Activated naive CD8-positive, alpha-beta T cell treated with anti-CD3 and anti-CD28 coated beads for 36 hours (primary cell): Measurements from ENCODE around the gene HACD3. TPM values are rescaled to one million over a fixed set of nuclear protein-coding genes. Genes with fewer than 3 reads are reported as not detected.

Source experiments
- DNase-seq: peaks from one replicate; pipeline ENCODE4 v3.0.0; 2021
- H3K27ac Mint-ChIP-seq: one replicate; pipeline ENCODE4 v1.8.0; 2022; ENCODE audit warnings: mild to moderate bottlenecking, moderate library complexity, mixed read lengths
- H3K27me3 Mint-ChIP-seq: one replicate; pipeline ENCODE4 v1.8.0; 2022; ENCODE audit warnings: mild to moderate bottlenecking, mixed read lengths
- H3K36me3 Mint-ChIP-seq: one replicate; pipeline ENCODE4 v1.8.0; 2021; ENCODE audit warnings: mild to moderate bottlenecking, mixed read lengths
- H3K4me1 Mint-ChIP-seq: one replicate; pipeline ENCODE4 v1.8.0; 2021; ENCODE audit warnings: mixed read lengths
- H3K4me3 Mint-ChIP-seq: one replicate; pipeline ENCODE4 v1.8.0; 2022; ENCODE audit warnings: mild to moderate bottlenecking, moderate library complexity, mixed read lengths
- H3K9me3 Mint-ChIP-seq: one replicate; pipeline ENCODE4 v1.8.0; 2022; ENCODE audit warnings: mixed read lengths
- total RNA-seq, 2 experiments: library from RNA; stranded (reverse); gene quantifications; one replicate each; pipeline ENCODE4 v1.2.3, GENCODE V29; 2021

The HACD3 gene, protein sequence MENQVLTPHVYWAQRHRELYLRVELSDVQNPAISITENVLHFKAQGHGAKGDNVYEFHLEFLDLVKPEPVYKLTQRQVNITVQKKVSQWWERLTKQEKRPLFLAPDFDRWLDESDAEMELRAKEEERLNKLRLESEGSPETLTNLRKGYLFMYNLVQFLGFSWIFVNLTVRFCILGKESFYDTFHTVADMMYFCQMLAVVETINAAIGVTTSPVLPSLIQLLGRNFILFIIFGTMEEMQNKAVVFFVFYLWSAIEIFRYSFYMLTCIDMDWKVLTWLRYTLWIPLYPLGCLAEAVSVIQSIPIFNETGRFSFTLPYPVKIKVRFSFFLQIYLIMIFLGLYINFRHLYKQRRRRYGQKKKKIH
- 10 to 100 TPM; 43.7 to 46.5 TPM for total RNA-seq

- peaks cover 19% of the 10 kb centered on the region for H3K36me3 Mint-ChIP-seq
- peaks cover 27% of the 10 kb centered on the region for H3K4me1 Mint-ChIP-seq
- peak; percentile 98 for DNase-seq
- H3K4me3 Mint-ChIP-seq, result peak within 1 kb of the TSS; percentile 87
- H3K9me3 Mint-ChIP-seq, result no peaks in the 10 kb centered on the region
- H3K27me3 Mint-ChIP-seq, result no peaks in the 10 kb centered on the region
- H3K27ac Mint-ChIP-seq, result peak within 1 kb of the TSS; percentile 78
Measured at GRCh38 chr15:65530318-65531111, at the start of gene HACD3. HACD3 (plus strand) TSS chr15:65530463; CDS start chr15:65530632, 169 bp downstream.

DNA sequence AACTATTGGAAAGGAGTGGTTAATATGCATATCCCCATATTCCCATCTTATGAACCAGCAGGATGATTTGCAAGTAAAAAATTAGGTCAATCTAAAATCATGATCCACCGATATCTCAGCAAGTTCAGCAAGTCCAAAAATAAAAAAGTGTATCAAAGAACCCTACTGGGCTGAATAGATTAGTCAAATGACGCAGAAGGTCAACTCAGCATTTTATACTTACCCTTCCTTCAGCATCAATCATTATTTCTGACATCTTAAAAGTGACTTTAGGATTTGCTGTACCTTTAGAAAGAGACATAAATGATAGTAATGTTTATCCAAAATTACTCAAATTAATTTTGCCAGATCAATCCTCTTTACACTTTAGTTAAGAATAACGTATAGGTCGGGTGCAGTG, 45.4 kb upstream of the HACD3 start:
- no peak overlapping the region for H3K27ac Mint-ChIP-seq
- H3K27me3 Mint-ChIP-seq, result no peaks in the 10 kb centered on the region
- no peaks in the 10 kb centered on the region for H3K9me3 Mint-ChIP-seq
- peaks cover 16% of the 10 kb centered on the region for H3K36me3 Mint-ChIP-seq
- no peaks in the 10 kb centered on the region for H3K4me1 Mint-ChIP-seq
- DNase-seq, result no peak
- no peak overlapping the region for H3K4me3 Mint-ChIP-seq

DNA sequence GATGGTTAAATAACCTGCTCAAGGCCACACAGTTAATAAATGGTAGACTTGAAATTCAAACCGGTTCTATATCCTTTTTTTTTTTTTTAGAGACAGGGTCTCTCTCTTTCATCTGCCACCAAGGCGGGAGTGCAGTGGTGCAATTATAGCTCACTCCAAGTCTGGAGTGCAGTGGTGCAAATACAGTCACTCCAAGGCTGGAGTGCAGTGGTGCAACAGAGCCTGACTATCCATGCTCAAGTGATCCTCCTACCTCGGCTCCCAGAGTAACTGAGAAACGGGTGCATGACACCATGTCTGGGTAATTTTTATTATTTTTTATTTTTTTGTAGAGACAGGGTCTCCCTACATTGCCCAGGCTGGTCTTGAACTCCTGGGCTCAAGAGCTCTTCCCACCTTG, 36.2 kb upstream of the HACD3 start:
- H3K4me1 Mint-ChIP-seq, result peaks cover 4% of the 10 kb centered on the region
- H3K27me3 Mint-ChIP-seq, result no peaks in the 10 kb centered on the region
- H3K27ac Mint-ChIP-seq, result no peak overlapping the region
- no peaks in the 10 kb centered on the region for H3K9me3 Mint-ChIP-seq
- H3K36me3 Mint-ChIP-seq, result peaks cover 10% of the 10 kb centered on the region
- no peak for DNase-seq
- H3K4me3 Mint-ChIP-seq, result no peak overlapping the region

GRCh38 chr15:65509321-65509720, 20.9 kb upstream of the HACD3 start:
- peaks cover 7% of the 10 kb centered on the region for H3K36me3 Mint-ChIP-seq

GRCh38 chr15:65512189-65512588, 18.1 kb upstream of the HACD3 start:
- no peak overlapping the region for H3K4me3 Mint-ChIP-seq
- no peaks in the 10 kb centered on the region for H3K27me3 Mint-ChIP-seq
- peaks cover 41% of the 10 kb centered on the region for H3K4me1 Mint-ChIP-seq
- peak overlapping the region; percentile 31 for H3K27ac Mint-ChIP-seq
- H3K36me3 Mint-ChIP-seq, result peaks cover 12% of the 10 kb centered on the region
- no peak for DNase-seq
- no peaks in the 10 kb centered on the region for H3K9me3 Mint-ChIP-seq

More at GRCh38 chr15:65509321-65509720, 20.9 kb upstream of the HACD3 start:
- Mint-ChIP-seq H3K4me3 (no peak overlapping the region), H3K4me1 (peaks cover 25% of the 10 kb centered on the region), H3K27ac (peak overlapping the region; percentile 0), H3K27me3 (no peaks in the 10 kb centered on the region), H3K9me3 (no peaks in the 10 kb centered on the region)
- no peak for DNase-seq

GRCh38 chr15:65512807-65513416, 17.4 kb upstream of the HACD3 start:
- peak overlapping the region; percentile 31 for H3K27ac Mint-ChIP-seq
- no peak for DNase-seq

GRCh38 chr15:65516997-65517865, 13.0 kb upstream of the HACD3 start, which contains the start of gene DPP8:
DPP8 (minus strand) TSS chr15:65517689; CDS start chr15:65512553, 5,136 bp downstream.
- peaks cover 35% of the 10 kb centered on the region for H3K4me1 Mint-ChIP-seq
- peaks cover 9% of the 10 kb centered on the region for H3K36me3 Mint-ChIP-seq
- peak within 1 kb of the TSS; percentile 91 for H3K4me3 Mint-ChIP-seq
- peak; percentile 96 for DNase-seq
- H3K27ac Mint-ChIP-seq, result peak within 1 kb of the TSS; percentile 93
- no peaks in the 10 kb centered on the region for H3K27me3 Mint-ChIP-seq
- H3K9me3 Mint-ChIP-seq, result no peaks in the 10 kb centered on the region

More at GRCh38 chr15:65512807-65513416, 17.4 kb upstream of the HACD3 start:
- H3K9me3 Mint-ChIP-seq, result no peaks in the 10 kb centered on the region
- no peaks in the 10 kb centered on the region for H3K27me3 Mint-ChIP-seq
- H3K4me1 Mint-ChIP-seq, result peaks cover 43% of the 10 kb centered on the region
- H3K4me3 Mint-ChIP-seq, result no peak overlapping the region
- H3K36me3 Mint-ChIP-seq, result peaks cover 12% of the 10 kb centered on the region

DNA sequence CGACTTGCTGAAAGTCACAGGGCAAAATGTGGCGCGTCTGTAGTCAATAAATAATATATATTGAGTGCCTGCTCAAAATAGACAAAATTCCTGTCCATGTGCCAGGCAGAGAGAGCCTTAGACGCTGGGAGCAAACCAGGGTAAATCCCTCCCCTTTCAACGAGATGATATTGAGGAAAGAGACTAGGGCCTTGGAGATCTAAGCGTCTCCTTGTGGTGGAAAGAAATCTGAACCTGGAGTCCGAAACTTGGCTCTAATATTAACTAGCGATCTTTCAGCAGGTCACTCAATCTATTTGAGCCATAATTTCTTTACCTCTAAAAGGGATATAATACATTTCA, 12.4 kb upstream of the HACD3 start:
- H3K36me3 Mint-ChIP-seq, result peaks cover 9% of the 10 kb centered on the region
- DNase-seq, result no peak
- H3K4me1 Mint-ChIP-seq, result peaks cover 29% of the 10 kb centered on the region
- peak overlapping the region; percentile 91 for H3K4me3 Mint-ChIP-seq
- H3K9me3 Mint-ChIP-seq, result no peaks in the 10 kb centered on the region
- H3K27me3 Mint-ChIP-seq, result no peaks in the 10 kb centered on the region
- peak overlapping the region; percentile 93 for H3K27ac Mint-ChIP-seq

DNA sequence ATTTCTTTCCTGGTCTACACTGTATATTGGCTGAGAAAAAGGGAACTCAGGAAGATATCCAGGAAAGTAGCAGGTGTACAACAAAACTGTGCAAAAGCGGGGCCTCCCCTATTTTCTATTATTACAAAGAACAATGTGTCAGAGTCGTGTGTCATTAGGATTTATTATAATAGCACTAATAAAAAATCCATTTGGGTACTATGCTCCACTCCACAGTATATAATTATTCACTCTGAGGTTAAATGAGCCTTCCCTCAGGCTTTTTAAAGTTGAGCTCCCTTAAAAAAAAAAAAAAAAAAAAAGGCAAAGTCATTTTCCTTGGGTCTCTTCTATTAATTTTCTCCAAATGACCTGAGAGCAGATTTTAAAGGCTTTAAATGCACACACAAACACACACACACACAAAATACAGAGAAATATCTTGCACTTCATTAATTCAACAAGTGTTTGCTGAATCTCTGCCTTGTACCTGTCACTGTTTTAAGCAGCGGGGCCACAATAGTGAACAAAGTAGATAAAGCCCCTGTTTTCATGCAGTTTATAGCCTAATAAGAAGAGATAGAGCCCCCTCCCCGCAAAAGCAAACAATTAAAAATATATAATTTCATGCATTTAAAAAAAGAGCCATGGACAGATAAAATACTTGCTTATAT, 11.5 kb upstream of the HACD3 start:
- no peak overlapping the region for H3K4me3 Mint-ChIP-seq
- H3K36me3 Mint-ChIP-seq, result peaks cover 7% of the 10 kb centered on the region
- H3K4me1 Mint-ChIP-seq, result peaks cover 23% of the 10 kb centered on the region
- H3K27me3 Mint-ChIP-seq, result no peaks in the 10 kb centered on the region
- H3K9me3 Mint-ChIP-seq, result no peaks in the 10 kb centered on the region
- no peak overlapping the region for H3K27ac Mint-ChIP-seq
- DNase-seq, result no peak

DNA sequence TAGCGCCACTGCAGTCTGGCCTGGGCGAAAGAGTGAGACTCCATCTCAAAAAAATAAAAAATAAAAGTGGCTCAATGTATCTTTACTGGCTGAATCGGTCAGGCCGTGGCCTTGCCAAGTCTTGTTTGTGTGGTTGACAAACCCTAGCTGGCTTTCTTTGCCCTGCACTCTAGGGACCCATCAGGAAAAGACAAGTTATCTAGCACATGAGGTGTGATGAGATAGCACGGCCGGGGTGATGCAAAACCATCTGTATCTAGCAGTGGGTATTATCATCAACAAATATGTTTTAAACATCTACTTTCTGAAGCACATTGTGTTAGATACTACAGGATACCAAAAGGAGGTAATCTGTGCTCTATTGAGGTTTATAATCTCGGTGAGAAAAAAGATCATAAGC, 8.9 kb upstream of the HACD3 start:
- H3K4me1 Mint-ChIP-seq, result peaks cover 4% of the 10 kb centered on the region
- no peak overlapping the region for H3K27ac Mint-ChIP-seq
- no peak overlapping the region for H3K4me3 Mint-ChIP-seq

DNA sequence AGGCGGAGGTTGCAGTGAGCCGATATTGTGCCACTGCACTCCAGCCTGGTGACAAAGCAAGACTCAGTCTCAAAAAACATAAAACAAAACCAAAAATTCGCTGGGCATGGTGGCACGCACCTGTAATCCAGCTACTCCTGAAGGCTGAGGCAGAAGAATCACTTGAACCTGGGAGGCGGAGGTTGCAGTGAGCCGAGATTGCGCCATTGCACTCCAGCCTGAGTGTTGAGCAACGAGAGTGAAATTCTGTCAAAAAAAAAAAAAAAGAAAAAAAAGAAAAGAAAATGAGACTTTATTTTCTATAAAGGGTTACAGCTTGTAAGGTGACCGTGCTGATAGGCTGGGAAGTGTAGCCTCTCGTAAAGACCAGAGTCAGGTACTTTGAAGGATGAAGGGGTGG, 6.0 kb upstream of the HACD3 start:
- H3K4me1 Mint-ChIP-seq, result no peaks in the 10 kb centered on the region
- H3K27me3 Mint-ChIP-seq, result no peaks in the 10 kb centered on the region
- no peaks in the 10 kb centered on the region for H3K9me3 Mint-ChIP-seq
- H3K36me3 Mint-ChIP-seq, result no peaks in the 10 kb centered on the region
- H3K27ac Mint-ChIP-seq, result no peak overlapping the region
- H3K4me3 Mint-ChIP-seq, result no peak overlapping the region
- no peak for DNase-seq

More for the DNA sequence above, 8.9 kb upstream of the HACD3 start:
- no peak for DNase-seq
- no peaks in the 10 kb centered on the region for H3K27me3 Mint-ChIP-seq
- H3K36me3 Mint-ChIP-seq, result peaks cover 3% of the 10 kb centered on the region
- no peaks in the 10 kb centered on the region for H3K9me3 Mint-ChIP-seq

DNA sequence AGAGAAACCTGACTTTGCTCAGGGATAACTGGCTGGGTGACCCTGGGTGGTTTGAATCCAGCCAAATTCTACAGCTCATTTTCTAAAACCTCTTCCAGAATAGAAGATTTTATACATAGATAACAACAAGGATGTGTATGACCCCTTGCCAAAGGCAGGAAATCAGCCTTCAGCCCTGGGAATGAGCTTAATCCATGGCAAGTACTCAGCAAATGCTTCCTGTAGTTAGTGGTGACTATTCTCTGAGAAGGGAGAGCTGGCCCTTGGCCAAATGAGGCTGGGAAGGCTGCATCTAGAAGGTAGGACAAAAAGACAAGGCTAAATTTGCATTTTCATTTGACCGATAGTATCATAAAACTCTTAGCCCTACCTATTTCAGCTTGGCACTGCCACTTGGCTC, 4.6 kb upstream of the HACD3 start:
- no peak for DNase-seq
- Mint-ChIP-seq H3K36me3 (no peaks in the 10 kb centered on the region), H3K4me1 (peaks cover 2% of the 10 kb centered on the region), H3K9me3 (no peaks in the 10 kb centered on the region), H3K4me3 (no peak overlapping the region), H3K27me3 (no peaks in the 10 kb centered on the region), H3K27ac (no peak overlapping the region)

DNA sequence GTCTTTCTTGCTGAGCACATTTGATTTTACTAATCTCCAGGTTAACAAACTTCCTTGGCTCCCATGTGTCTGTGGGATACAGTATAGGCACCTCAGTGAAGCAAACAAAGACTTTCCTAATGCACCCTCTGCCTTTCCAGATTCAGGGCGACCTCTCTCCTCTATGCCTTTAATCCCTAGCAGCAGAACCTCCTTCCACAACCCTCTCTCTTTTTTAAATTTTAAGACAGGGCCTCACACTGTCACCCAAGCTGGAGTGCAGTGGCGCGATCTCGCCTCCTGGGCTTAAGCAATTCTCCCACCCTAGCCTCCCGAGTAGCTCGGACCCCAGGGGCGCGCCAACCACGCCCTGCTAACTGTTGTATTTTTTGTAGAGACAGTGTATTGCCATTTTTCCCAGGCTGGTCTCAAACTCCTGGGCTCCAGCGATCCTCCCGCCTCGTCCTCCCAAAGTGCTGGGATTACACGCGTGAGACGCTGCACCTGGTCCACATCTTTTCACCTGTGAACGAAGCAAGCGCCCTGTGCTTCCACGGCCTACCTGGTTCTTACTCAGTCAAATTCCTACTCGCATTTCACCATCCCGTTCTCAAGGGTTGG, 1.7 kb upstream of the HACD3 start:
- H3K27ac Mint-ChIP-seq, result no peak overlapping the region
- H3K4me3 Mint-ChIP-seq, result no peak overlapping the region
- H3K9me3 Mint-ChIP-seq, result no peaks in the 10 kb centered on the region
- H3K36me3 Mint-ChIP-seq, result peaks cover 11% of the 10 kb centered on the region
- no peak for DNase-seq
- H3K27me3 Mint-ChIP-seq, result no peaks in the 10 kb centered on the region
- H3K4me1 Mint-ChIP-seq, result peaks cover 19% of the 10 kb centered on the region
